Stimulated activated CD8-positive, alpha-beta memory T cell treated with anti-CD3 and anti-CD28 coated beads, Interleukin-12 subunit alpha, Interleukin-12 subunit beta, amount 100 ng/mL, for 24 hours (primary cell): ENCODE results near the gene MTA1.

Source experiments
- DNase-seq: peaks from one replicate; pipeline ENCODE4 v3.0.0-alpha.2; 2020; ENCODE audit errors: extremely low read depth

MTA1 gene

GRCh38 chr14:105442834-105443233 lies 23.2 kb downstream of the MTA1 start:
- no peak for DNase-seq

- DNase-seq, result no peak
Observed at GRCh38 chr14:105444859-105445258, 25.2 kb downstream of the MTA1 start.

- DNase-seq, result no peak
Observed at GRCh38 chr14:105445290-105445689, 25.7 kb downstream of the MTA1 start.

- DNase-seq, result no peak
Observed at GRCh38 chr14:105445901-105446845, 26.5 kb downstream of the MTA1 start.

GRCh38 chr14:105446971-105447370 lies 27.3 kb downstream of the MTA1 start:
- no peak for DNase-seq

GRCh38 chr14:105447651-105448640 lies 28.3 kb downstream of the MTA1 start:
- no peak for DNase-seq

GRCh38 chr14:105448706-105449111 lies 29.1 kb downstream of the MTA1 start:
- peak; percentile 16 for DNase-seq

GRCh38 chr14:105449276-105450122 lies 29.9 kb downstream of the MTA1 start:
- DNase-seq, result no peak

GRCh38 chr14:105450123-105450505 lies 30.5 kb downstream of the MTA1 start:
- no peak for DNase-seq

- no peak for DNase-seq
Observed at GRCh38 chr14:105450864-105451720, 31.5 kb downstream of the MTA1 start.

- no peak for DNase-seq
Observed at GRCh38 chr14:105452963-105453362, 33.3 kb downstream of the MTA1 start.

GRCh38 chr14:105453847-105454246 lies 34.2 kb downstream of the MTA1 start:
- DNase-seq, result no peak

GRCh38 chr14:105455086-105455640 lies 35.5 kb downstream of the MTA1 start:
- no peak for DNase-seq

- DNase-seq, result no peak
Observed at GRCh38 chr14:105455766-105456660, 36.4 kb downstream of the MTA1 start.

- DNase-seq, result no peak
Observed at GRCh38 chr14:105456736-105457617, 37.4 kb downstream of the MTA1 start.

GRCh38 chr14:105458010-105458409 lies 38.4 kb downstream of the MTA1 start:
- DNase-seq, result no peak

- no peak for DNase-seq
Observed at GRCh38 chr14:105458571-105458970, 38.9 kb downstream of the MTA1 start.

GRCh38 chr14:105460116-105460515 lies 40.5 kb downstream of the MTA1 start:
- DNase-seq, result no peak
